K562 (cell line): ENCODE results near the gene TRIM38. TPM values are rescaled to one million over a fixed set of nuclear protein-coding genes. Genes with fewer than 3 reads are reported as not detected.
A peak's percentile ranks its signal among the peaks of the same experiment; 100 is the strongest.

Source experiments
- BRF2 ChIP-seq: IDR thresholded peaks from 3 replicates; pipeline ENCODE4 v1.6.1; 2011; ENCODE audit warnings: borderline replicate concordance, mild to moderate bottlenecking; ENCODE audit not compliant: insufficient read length, insufficient read depth
- CBX2 ChIP-seq: fragments of 200-600 bp; sonication (generic); IDR thresholded peaks from one replicate; pipeline ENCODE4 v1.6.1; 2012; ENCODE audit warnings: mild to moderate bottlenecking, low read length, inconsistent platforms; ENCODE audit not compliant: insufficient read depth, poor library complexity, severe bottlenecking
- E2F4 ChIP-seq: sonication (generic); formaldehyde crosslinking; IDR thresholded peaks from 2 replicates; pipeline ENCODE4 v1.8.0; 2022; ENCODE audit warnings: mild to moderate bottlenecking, low read depth, missing genetic modification reagents
- GTF2E2 ChIP-seq: fragments of 200-800 bp; sonication (Bioruptor generic); IDR thresholded peaks from 2 replicates; pipeline ENCODE4 v1.6.1; 2016; ENCODE audit warnings: missing genetic modification characterization, missing compliant biosample characterization
- GTF3C2 ChIP-seq: IDR thresholded peaks from 3 replicates; pipeline ENCODE4 v1.6.1; 2011; ENCODE audit warnings: borderline replicate concordance, mild to moderate bottlenecking, moderate library complexity; ENCODE audit not compliant: insufficient read length; ENCODE audit errors: extremely low read depth
- MTA1 ChIP-seq: fragments of 450-650 bp; IDR thresholded peaks from 2 replicates; pipeline ENCODE4 v1.6.1; 2017; ENCODE audit warnings: borderline replicate concordance
- NEUROD1 ChIP-seq: fragments of 150-350 bp; IDR thresholded peaks from 2 replicates; pipeline ENCODE4 v1.6.1; 2014; ENCODE audit warnings: borderline replicate concordance, low read length, low read depth; ENCODE audit not compliant: partially characterized antibody
- PHB2 ChIP-seq: fragments of 450-650 bp; IDR thresholded peaks from 2 replicates; pipeline ENCODE4 v1.6.1; 2017; ENCODE audit warnings: low read depth
- SRSF1 ChIP-seq: fragments of 200-400 bp; formaldehyde crosslinking; IDR thresholded peaks from 2 replicates; pipeline ENCODE4 v1.6.1; 2017; ENCODE audit warnings: mild to moderate bottlenecking, low read depth, low read length, moderate library complexity
- TAF9B ChIP-seq: fragments of 450-650 bp; IDR thresholded peaks from 2 replicates; pipeline ENCODE4 v1.6.1; 2018; ENCODE audit warnings: mild to moderate bottlenecking; ENCODE audit not compliant: partially characterized antibody
- USF2 ChIP-seq: sonication (generic); formaldehyde crosslinking; IDR thresholded peaks from 2 replicates; pipeline ENCODE4 v1.5.0; 2020; ENCODE audit warnings: missing genetic modification reagents
- ZFP30 ChIP-seq: fragments of 250-450 bp; sonication (Bioruptor Pico); IDR thresholded peaks from 2 replicates; pipeline ENCODE4 v1.8.0; 2022; ENCODE audit warnings: moderate library complexity, mild to moderate bottlenecking, inconsistent platforms, borderline replicate concordance
- ZFP91 ChIP-seq: sonication (generic); formaldehyde crosslinking; IDR thresholded peaks from 2 replicates; pipeline ENCODE4 v1.8.0; 2022; ENCODE audit warnings: mild to moderate bottlenecking, missing genetic modification reagents
- ZNF12 ChIP-seq: sonication (generic); formaldehyde crosslinking; IDR thresholded peaks from 2 replicates; pipeline ENCODE4 v1.4.0; 2020; ENCODE audit warnings: mild to moderate bottlenecking, missing genetic modification reagents
- ZNF23 ChIP-seq: fragments of 250-450 bp; sonication (Bioruptor Pico); IDR thresholded peaks from 2 replicates; pipeline ENCODE4 v1.4.0; 2020; ENCODE audit warnings: mild to moderate bottlenecking
- ZNF263 ChIP-seq: sonication (generic); formaldehyde crosslinking; IDR thresholded peaks from 2 replicates; pipeline ENCODE4 v1.8.0; 2022; ENCODE audit warnings: mild to moderate bottlenecking, missing genetic modification reagents, borderline replicate concordance
- polyA plus RNA-seq, 8 experiments: library from polyadenylated mRNA; depleted of rRNA in 4 of 8; stranded (reverse) in 5 of 8; unstranded in 3 of 8; fragments of >200 nt; fragmentation: Nextera tagmentation in 2 of 8; fragmentation: Illumina TruSeq in 1 of 8; extraction: Ambion mirVana in 2 of 8; extraction: Trizol in 1 of 8; gene quantifications; 2 replicates each; pipeline versions ENCODE4 v1.2.1 to v1.2.3, GENCODE V29; 2011 to 2014; ENCODE audit warnings: inconsistent platforms in 1 of 8, missing spikeins in 1 of 8
- total RNA-seq, 7 experiments: library from RNA; depleted of rRNA in 6 of 7; stranded (reverse); fragments of >200 nt in 6 of 7; fragmentation: Illumina TruSeq in 2 of 7; extraction: Trizol in 2 of 7; gene quantifications; 2 replicates each; pipeline versions ENCODE4 v1.2.1 to v1.2.3, GENCODE V29; 2011 to 2021; ENCODE audit warnings: low replicate concordance in 1 of 7

The TRIM38 gene
- total and polyA plus RNA-seq, 9 of the 15 experiments (the other 6 are each of a cell fraction or from before 2014, with no cell fraction given), result 1.7 to 6.7 (median 6.3) TPM

- no peak for TF ChIP-seq BRF2
- peak; percentile 74; the same call in 1 of the 2 replicates for TF ChIP-seq ZFP91 (CRISPR knock-in tag)
- TF ChIP-seq TAF9B, result peak; percentile 90
- TF ChIP-seq ZNF23, result peak; percentile 72; the same call in 1 of the 2 replicates
- TF ChIP-seq ZNF263 (CRISPR knock-in tag), result peak; percentile 65; the same call in 1 of the 2 replicates
- TF ChIP-seq ZFP30 (CRISPR knock-in tag), result no peak; the same call in 1 of the 2 replicates
- no peak for TF ChIP-seq USF2
- TF ChIP-seq E2F4 (CRISPR knock-in tag), result peak; percentile 88
- 0 out of 2 replicates have a peak, but pooled peaks have one; percentile 72 for TF ChIP-seq ZNF12
- peak; percentile 87 for TF ChIP-seq NEUROD1
- peak; percentile 81 for TF ChIP-seq MTA1
- no peak for TF ChIP-seq CBX2
- TF ChIP-seq GTF2E2 (tag), result peak; percentile 99
- TF ChIP-seq SRSF1, result no peak
- TF ChIP-seq PHB2, result no peak
- TF ChIP-seq GTF3C2, result no peak
These were observed 64.4 kb downstream of the TRIM38 start (continued) for GRCh38 chr6:26026833-26027490.
